Stimulated activated CD4-positive, alpha-beta T cell treated with anti-CD3 and anti-CD28 coated beads, Interleukin-15, amount 100 ng/mL, for 24 hours (primary cell): ENCODE results near the gene POTED.
"Not testable (repeated sequence)": the region's sequence is repeated elsewhere in the genome, so short reads cannot be mapped to it uniquely, and the experiment has no call there.

ENCODE experiments used
- DNase-seq: peaks from one replicate; pipeline ENCODE4 v3.0.0-alpha.2; 2020

POTED gene

DNA sequence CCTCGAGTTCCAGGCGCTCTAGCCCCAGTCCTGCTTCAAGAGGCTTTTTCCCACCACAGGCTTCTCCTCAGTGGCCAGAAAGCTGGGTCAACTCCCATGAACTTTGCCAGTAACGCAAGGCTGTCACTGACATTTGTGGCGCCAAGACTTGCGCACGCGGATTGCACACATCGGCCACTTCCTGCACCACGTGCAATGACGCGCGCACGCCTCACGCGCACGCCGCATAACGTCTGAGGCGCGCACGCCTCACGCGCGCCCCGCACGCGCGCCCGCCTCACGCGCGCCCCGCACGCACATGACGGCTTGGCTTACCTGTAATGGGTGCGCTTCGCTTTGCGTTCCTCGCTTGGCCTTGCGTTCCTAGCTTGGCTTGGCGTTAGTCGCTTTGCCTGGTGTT lies at the start of gene POTED:
Gene POTED (plus strand): TSS at position 301 of the 400 bp plus-strand sequence. CDS start 452 bp downstream, outside the sequence.
- DNase-seq: not testable (repeated sequence)

DNA sequence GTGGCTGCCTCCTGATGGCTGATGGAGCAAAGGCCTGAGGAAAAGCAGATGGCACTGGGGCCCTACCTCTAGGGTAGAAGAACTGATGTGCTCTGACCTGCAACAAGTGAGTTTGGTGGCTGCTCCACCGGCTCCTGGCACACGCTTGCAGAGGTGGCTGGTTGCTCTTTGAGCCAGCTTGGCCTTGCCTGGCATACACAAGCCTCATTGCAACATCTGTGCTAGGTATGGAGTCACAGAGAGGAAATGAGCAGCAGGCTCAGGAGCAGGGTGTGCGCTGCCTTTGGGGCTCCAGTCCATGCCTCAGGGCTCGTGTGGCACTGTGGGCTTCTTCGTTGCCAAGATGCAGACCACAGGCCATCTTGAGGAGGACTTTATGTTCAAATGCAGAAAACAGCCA lies 40.5 kb downstream of the POTED start:
- DNase-seq: not testable (repeated sequence)

DNA sequence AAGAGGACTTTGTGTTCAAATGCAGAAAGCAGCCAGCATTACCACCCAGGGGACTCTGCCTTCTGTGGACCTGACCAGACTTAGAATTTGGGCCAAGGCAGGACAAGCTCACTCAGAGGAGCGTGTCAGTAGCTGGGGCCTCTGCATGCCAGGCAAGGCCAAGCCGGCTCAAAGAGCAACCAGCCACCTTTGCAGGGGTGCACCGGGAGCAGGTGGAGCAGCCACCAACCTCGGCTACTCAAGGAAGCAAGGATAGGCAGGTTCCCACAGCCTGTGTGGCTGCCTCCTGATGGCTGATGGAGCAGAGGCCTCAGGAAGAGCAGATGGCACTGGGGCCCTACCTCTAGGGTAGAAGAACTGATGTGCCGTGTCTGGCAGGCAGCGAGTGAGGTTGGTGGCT lies 42.2 kb downstream of the POTED start:
- DNase-seq: not testable (repeated sequence)
